T-helper 17 cell (primary cell): ENCODE results near the gene MRRF. TPM values are rescaled to one million over a fixed set of nuclear protein-coding genes. Genes with fewer than 3 reads are reported as not detected.
A peak's percentile ranks its signal among the peaks of the same experiment; 100 is the strongest.

Source experiments
- ATAC-seq: fragments of 150-1000 bp; cut with Tn5 transposase; 2 replicates; pipeline ENCODE4 v1.10.0; 2021; ENCODE audit warnings: mild to moderate bottlenecking, moderate library complexity
- DNase-seq, 3 donors: peaks; one replicate each; pipeline versions ENCODE4 v3.0.0 to v3.0.0-alpha.2; 2020 to 2021
- H3K9me3 ChIP-seq: one replicate; pipeline ENCODE4 v1.7.0; 2013; ENCODE audit warnings: low read length, mild to moderate bottlenecking; ENCODE audit not compliant: control insufficient read depth, poor library complexity, severe bottlenecking
- H3K27ac Mint-ChIP-seq: one replicate; pipeline ENCODE4 v1.8.0; 2022; ENCODE audit warnings: mild to moderate bottlenecking, moderate library complexity, mixed read lengths
- H3K27me3 Mint-ChIP-seq: one replicate; pipeline ENCODE4 v1.8.0; 2022; ENCODE audit warnings: mixed read lengths
- H3K36me3 Mint-ChIP-seq: one replicate; pipeline ENCODE4 v1.8.0; 2022; ENCODE audit warnings: low read depth, mixed read lengths
- H3K4me1 Mint-ChIP-seq: one replicate; pipeline ENCODE4 v1.8.0; 2022; ENCODE audit warnings: mild to moderate bottlenecking, mixed read lengths
- H3K4me3 Mint-ChIP-seq: one replicate; pipeline ENCODE4 v1.8.0; 2022; ENCODE audit warnings: mild to moderate bottlenecking, moderate library complexity, mixed read lengths
- total RNA-seq, 4 donors: library from RNA in 2 of 4; stranded (reverse) in 2 of 4; gene quantifications; one replicate each; pipeline ENCODE4 v1.2.3 and lab custom pipeline; 2022 to 2026

The MRRF gene, protein sequence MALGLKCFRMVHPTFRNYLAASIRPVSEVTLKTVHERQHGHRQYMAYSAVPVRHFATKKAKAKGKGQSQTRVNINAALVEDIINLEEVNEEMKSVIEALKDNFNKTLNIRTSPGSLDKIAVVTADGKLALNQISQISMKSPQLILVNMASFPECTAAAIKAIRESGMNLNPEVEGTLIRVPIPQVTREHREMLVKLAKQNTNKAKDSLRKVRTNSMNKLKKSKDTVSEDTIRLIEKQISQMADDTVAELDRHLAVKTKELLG
- 10 to 100 TPM; 24.8 to 25.4 TPM for total RNA-seq
- total RNA-seq (lab: John Stamatoyannopoulos, UW): 30.8 to 34.7 reads per million in 2 donors

DNA sequence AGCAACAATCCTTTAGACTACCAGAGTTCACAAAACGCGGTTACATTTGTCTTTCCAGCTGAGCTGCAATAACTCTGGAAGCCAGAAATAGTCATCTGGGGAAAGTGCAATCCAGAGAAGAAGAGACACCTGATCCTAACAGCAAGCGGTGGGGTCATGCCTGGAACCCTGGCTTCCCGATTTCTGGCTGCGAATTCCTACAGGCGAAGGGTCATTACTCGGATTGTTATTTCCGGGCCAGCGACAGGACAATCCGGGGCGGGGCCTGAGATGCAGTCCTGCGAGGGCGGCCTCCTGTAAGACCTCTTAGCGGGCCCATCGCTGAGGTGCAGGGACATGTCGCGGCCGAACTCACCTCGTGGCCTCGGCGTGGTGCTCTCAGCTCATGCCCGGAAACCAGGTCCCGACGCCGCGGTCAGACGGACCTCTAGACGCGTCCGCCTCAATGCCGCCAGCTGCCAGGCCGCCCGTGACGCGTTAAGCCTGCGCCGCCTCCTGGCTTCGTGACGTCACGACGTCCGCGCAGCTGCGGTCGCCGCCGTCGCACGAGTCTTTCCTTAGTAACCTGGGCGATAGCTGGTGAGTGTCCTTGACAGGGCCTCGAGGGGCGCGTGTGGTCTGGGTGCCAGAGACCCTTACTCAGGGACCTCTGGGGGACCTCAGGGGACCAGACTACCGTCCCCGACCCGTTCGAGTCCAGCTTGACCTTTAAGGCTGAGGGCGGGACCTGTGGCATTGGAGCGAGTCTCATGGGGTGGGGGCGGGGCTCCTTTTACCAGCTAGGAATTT is at the start of gene MRRF, which contains the start of gene RBM18:
MRRF (plus strand) TSS at position 523 of the 789 bp plus-strand sequence. CDS start 6,010 bp downstream, outside the sequence.
RBM18 (minus strand) TSS at position 481 of the 789 bp plus-strand sequence. CDS start 3,348 bp downstream, outside the sequence.
- Mint-ChIP-seq H3K27ac (peak within 1 kb of the TSS; percentile 99), H3K4me3 (peak within 1 kb of the TSS; percentile 98), H3K27me3 (no peaks in the 10 kb centered on the region), H3K36me3 (peaks cover 2% of the 10 kb centered on the region), H3K4me1 (peaks cover 35% of the 10 kb centered on the region)
- DNase-seq (peak; percentile 78 to 85 (median 79)), ATAC-seq (peak; percentile 85)
- no peaks in the 10 kb centered on the region for H3K9me3 ChIP-seq

DNA sequence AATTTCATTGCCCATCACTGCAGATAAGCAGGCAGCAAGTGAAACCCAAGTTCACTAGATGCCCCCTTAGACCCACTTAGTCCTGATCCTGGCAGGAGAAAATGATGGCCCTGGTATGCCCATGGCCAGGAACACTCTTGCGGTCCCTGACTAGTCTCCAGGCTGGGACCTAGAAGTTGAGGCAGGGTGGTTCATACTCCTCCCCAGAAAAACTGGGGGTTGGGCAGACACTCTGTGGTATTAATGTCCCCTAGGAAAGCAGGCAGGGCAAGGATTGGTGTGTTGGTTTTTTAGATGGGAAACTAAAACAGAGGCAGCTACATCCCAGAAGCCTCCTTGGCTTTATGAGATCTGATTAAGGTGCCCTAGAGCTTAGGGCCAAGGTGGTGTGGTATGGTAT is 49.0 kb upstream of the MRRF start:
- DNase-seq: no peak
- Mint-ChIP-seq H3K4me3 (no peak overlapping the region), H3K4me1 (peaks cover 32% of the 10 kb centered on the region), H3K27ac (no peak overlapping the region), H3K27me3 (peaks cover 92% of the 10 kb centered on the region), H3K36me3 (peaks cover 8% of the 10 kb centered on the region)
- no peak for ATAC-seq
- H3K9me3 ChIP-seq: no peaks in the 10 kb centered on the region

DNA sequence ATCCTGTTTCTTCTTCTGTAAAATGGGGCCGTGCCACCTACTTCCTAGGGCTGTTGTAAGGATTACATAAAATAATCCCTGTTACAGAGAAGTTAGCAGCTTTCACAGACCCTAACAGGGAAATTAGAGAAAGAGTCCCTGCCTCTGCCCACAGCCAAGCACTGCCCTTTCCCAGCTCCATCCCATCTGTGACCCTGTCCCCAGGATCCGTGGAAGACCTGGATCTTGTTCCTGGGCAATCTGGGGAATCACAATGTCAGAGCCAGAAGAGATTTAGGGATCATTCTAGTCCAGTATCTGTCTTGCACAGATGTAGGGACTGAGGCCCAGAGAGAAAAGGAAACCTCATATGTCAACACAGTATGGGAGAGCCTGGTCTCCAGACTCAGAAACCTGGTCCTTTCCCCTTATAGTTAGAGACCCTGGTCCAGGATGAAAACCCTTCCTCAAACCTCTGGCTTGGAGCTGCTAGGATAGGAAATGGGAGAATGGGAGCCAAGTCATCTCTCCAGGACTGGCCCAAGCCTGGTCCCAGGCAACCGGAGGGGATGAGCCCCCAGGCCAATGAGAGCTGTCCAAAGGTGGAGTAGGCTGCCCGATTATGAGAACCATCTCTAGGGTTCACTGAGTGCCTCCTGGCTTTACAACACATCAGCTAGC is 48.4 kb upstream of the MRRF start:
- H3K27me3 Mint-ChIP-seq: peaks cover 89% of the 10 kb centered on the region
- H3K4me1 Mint-ChIP-seq: peaks cover 32% of the 10 kb centered on the region
- H3K36me3 Mint-ChIP-seq: peaks cover 8% of the 10 kb centered on the region
- H3K27ac Mint-ChIP-seq: no peak overlapping the region
- DNase-seq (no peak), ATAC-seq (no peak)
- no peaks in the 10 kb centered on the region for H3K9me3 ChIP-seq
- H3K4me3 Mint-ChIP-seq: no peak overlapping the region

DNA sequence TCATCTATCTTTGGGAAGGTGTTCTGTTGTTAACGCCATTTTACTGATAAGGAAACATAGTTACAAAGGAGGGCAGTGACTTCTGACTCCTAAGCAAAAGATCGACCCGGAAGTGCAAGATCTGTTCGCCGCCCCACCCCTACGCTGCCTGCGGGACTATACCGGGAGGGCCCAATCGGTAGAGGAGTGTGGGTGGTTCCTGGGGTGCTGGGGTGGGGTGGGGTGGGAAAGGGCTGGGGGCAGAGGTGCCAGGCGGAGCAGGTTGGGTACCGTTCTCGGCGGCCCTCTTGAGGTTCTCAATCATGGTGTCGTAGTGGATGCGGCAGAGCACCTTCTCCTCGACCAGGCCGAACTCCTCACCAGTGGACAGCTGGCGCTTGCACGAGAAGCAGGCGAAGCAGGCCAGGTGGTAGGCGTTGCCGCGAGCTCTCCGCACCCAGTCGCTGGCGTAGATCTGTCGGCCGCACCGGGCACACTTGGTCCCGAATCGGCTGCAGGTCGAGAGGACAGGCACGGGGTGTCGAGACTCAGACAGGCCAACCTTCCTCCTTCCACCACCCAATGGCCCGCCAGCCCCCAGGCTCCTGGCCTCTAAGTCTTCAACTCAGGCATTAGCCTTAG is 47.8 kb upstream of the MRRF start:
- peaks cover 8% of the 10 kb centered on the region for H3K36me3 Mint-ChIP-seq

DNA sequence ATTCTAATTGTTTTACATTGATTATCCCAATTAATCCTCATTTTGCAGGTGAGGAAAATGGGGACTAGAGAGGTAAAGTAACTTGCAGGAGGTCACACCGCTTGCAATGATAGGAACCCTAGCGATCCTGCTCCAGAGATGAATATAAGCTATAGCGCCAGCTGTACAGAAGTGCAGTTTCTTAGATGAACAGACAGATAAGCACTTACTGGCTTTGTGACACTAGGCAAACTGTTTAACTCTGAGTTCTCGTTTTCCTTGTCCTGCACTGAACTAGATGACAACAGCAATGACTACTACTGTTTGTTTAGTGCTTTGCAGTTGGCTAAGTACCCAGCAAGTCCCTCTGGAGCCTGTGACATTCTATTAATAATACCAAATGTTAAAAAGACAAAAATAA is 47.0 kb upstream of the MRRF start:
- Mint-ChIP-seq H3K36me3 (peaks cover 8% of the 10 kb centered on the region), H3K4me1 (peaks cover 30% of the 10 kb centered on the region), H3K4me3 (no peak overlapping the region), H3K27ac (no peak overlapping the region), H3K27me3 (peaks cover 89% of the 10 kb centered on the region)
- ATAC-seq: no peak
- DNase-seq: no peak
- H3K9me3 ChIP-seq: no peaks in the 10 kb centered on the region

More for the DNA sequence above, 47.8 kb upstream of the MRRF start:
- Mint-ChIP-seq H3K4me3 (no peak overlapping the region), H3K4me1 (peaks cover 32% of the 10 kb centered on the region), H3K27me3 (peaks cover 89% of the 10 kb centered on the region), H3K27ac (no peak overlapping the region)
- DNase-seq: no peak
- no peak for ATAC-seq
- H3K9me3 ChIP-seq: no peaks in the 10 kb centered on the region

DNA sequence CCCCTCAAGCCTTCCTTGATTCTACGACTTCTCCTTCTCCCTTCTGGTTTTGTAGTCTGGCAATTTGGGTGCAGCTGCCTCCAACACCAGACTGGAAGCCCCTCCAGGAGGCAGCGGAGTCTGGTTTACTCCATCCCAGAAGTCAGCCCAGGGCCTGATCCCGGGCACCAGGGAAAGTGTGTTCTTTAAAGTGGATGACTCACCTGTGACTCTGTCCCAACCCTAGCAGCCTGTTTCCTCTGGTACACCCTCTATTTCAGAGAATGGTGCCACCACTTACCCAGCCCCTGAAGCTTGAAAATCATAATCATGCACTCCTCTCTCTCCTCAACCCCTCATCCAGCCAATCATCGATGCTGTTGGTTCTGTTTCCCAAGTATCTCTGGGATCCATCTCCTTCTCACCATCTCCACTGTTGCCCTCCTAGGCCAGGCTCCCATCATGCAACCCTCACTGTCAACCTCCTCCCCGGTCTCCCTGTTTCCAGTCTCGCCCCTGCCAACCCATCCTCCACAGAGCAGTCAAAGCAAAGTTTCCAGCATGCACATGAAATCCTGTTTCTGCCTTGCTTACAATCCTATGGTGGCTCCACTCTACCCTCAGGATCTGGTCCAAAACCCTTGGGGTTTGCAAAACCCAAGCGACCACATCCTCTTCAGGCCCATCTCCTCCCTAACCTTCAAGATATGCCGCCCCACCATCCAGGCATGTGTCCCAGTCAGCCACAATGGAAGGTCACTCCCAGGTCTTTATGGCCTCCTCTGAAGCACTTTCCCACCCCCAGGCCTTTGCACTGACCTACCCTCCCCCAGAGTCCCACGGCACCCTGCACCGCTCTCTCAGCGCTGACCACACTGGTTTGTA is 46.4 kb upstream of the MRRF start:
- Mint-ChIP-seq H3K4me3 (peak overlapping the region; percentile 73), H3K36me3 (peaks cover 4% of the 10 kb centered on the region), H3K4me1 (peaks cover 30% of the 10 kb centered on the region), H3K27ac (no peak overlapping the region), H3K27me3 (peaks cover 89% of the 10 kb centered on the region)
- no peaks in the 10 kb centered on the region for H3K9me3 ChIP-seq
- ATAC-seq: no peak
- DNase-seq: no peak

DNA sequence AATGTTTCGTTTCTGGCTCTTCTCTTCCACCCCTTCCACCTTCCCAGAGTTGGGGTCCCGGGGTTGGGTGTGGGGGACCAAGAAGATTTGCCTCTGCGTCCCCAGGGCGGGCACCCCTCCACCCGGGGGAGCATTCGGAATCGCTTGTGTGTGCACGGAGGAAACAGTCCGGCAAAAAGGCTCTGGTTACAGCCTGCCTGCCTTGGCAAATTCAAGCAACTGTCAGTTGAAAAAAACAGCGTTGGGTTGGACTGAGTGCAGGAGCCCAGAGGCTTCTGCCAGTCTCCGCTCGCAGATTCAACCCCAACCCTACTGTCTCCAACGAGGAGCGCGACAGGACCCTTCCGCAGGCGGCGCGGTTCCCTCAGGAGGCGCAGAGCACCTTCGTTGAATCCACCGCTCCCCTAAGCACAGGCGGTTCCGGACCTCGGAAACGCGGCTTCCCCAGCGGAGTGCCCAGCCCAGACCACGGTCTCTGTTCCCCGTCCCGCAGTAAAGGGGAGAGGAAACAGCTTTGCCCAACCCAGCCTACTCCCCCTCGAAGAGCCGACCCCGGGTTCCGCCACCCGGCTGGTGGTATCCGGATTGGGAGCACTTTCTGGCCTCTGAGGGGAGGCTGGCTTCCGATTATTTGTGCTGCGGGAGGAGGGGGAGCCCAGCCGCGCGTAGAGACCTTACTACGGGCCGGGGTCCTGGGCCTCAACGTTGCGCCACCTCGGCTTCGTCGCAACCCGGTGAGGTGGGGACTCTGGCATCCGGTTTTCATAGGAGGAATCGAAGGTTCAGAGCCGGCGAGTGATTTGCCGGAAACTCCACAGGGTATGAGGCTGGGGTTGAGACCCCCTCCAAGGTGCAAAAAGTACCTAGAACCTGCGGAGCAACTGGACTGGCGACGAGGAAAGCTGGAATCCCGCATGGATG is 45.5 kb upstream of the MRRF start:
- no peaks in the 10 kb centered on the region for H3K9me3 ChIP-seq
- peaks cover 27% of the 10 kb centered on the region for H3K4me1 Mint-ChIP-seq
- ATAC-seq (no peak), DNase-seq (no peak)
- H3K27me3 Mint-ChIP-seq: peaks cover 96% of the 10 kb centered on the region
- no peak overlapping the region for H3K27ac Mint-ChIP-seq
- peak overlapping the region; percentile 73 for H3K4me3 Mint-ChIP-seq
- H3K36me3 Mint-ChIP-seq: peaks cover 4% of the 10 kb centered on the region

DNA sequence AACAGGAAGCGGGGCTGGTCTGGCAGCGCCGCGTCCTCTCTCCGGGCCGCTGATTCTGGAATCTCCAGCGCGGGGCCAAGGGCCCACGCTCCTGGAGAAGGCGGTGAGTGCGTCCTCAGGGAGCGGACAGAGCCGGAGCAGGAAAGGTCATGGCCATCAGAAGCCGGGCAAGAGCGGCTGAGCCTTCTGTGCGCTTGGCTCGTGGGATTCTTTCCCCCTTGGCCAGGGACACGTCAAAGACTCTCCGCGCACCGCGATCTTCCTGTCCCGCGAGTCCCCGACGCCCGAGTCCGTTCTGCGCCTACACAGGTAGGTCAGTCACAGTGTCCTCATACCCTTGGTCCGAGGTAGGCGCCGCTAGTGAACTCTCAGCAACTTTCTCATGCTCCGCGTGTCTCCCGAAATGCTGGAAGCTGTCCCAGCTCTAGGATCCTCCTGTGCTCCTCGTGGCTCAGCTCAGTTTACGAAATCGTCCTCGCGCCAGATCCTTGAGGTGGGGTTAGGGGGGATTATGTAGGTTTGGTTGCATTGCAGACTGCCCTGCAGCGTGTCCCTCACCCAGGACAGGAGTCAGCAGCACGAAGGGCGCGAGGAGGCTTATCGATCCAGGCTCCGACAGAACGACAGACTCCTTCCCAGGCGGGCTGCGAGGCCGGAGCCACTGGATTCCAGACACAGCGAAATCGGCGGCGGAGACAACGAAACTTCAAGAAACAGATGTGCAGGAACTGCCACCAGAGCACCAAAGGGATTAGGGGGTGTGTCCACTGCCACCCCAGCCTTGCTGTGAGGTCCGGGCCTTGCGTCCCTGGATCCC is 44.6 kb upstream of the MRRF start:
- ATAC-seq (no peak), DNase-seq (no peak)
- no peak overlapping the region for H3K27ac Mint-ChIP-seq
- peak overlapping the region; percentile 73 for H3K4me3 Mint-ChIP-seq
- peaks cover 96% of the 10 kb centered on the region for H3K27me3 Mint-ChIP-seq
- H3K36me3 Mint-ChIP-seq: peaks cover 8% of the 10 kb centered on the region
- peaks cover 24% of the 10 kb centered on the region for H3K4me1 Mint-ChIP-seq
- H3K9me3 ChIP-seq: no peaks in the 10 kb centered on the region

DNA sequence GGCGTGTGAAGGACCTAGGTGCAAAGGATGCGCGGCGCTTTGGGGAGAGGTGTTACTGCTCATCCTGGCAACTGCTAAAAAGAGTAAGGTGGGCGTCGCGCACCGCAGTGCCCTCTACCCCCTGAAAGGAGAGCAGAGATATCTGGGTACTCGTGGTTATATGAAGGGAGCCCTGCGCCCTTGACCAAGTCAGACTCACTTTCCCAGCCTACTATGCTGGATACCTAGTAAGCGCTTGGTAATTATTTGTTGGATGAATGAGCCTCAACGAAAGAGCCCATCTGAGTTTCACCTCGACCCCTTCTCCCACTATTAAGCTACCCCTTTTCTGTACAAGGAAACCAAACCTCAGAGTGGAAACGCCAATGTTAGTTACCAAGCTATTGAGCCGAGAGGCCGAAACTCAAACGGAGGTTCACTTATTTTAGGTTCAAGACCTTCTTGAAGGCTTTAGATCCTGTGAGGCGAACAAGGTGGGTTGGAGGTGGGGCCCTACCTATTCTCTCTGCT is 44.0 kb upstream of the MRRF start:
- DNase-seq: no peak
- Mint-ChIP-seq H3K4me1 (peaks cover 28% of the 10 kb centered on the region), H3K27me3 (peaks cover 96% of the 10 kb centered on the region), H3K36me3 (peaks cover 6% of the 10 kb centered on the region), H3K27ac (no peak overlapping the region), H3K4me3 (no peak overlapping the region)
- ATAC-seq: no peak
- no peaks in the 10 kb centered on the region for H3K9me3 ChIP-seq

DNA sequence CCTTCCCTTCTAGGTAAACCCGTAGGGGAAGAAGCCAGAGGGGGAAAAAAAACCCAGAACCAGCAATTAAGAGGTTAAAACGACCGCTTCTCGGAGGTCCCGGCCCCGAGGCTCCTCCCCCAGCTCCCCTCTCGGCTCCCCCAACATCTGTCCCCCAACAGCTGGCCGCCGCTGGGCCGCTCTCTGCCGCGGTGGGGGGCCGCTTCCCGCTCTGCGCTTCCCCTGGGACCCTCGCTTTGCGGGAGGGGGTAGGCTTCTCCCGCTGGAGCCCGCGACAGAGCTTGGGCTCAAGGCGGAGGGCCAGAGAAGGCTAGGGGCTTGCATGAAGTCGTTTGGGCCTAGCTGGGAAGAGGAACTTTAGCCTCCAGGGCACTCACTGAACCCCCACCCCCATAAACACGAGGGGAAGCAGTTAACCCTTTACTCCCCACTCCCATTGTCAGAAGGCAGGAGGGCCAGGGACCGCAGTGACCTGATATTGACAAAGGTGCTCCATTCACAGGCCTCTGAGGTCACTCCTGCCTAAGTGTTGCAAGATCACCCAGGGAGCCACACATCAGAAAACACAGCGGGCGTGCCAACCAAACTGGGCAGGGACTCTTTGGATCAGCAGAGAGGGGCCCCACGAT is 43.4 kb upstream of the MRRF start:
- H3K4me1 Mint-ChIP-seq: peaks cover 29% of the 10 kb centered on the region
- H3K36me3 Mint-ChIP-seq: peaks cover 3% of the 10 kb centered on the region
- H3K27ac Mint-ChIP-seq: no peak overlapping the region
- H3K27me3 Mint-ChIP-seq: peaks cover 96% of the 10 kb centered on the region
- ATAC-seq (no peak), DNase-seq (no peak)
- H3K9me3 ChIP-seq: no peaks in the 10 kb centered on the region
- no peak overlapping the region for H3K4me3 Mint-ChIP-seq
